Putamen (tissue), 1 donor: ENCODE data around the gene MED9.
"Not testable (repeated sequence)": the region's sequence is repeated elsewhere in the genome, so short reads cannot be mapped to it uniquely, and the experiment has no call there.

Experiments
- DNase-seq: peaks from one replicate; pipeline ENCODE4 v3.0.0-alpha.2; 2016; ENCODE audit warnings: low spot score

Gene MED9

GRCh38 chr17:17455173-17455572 is 21.6 kb upstream of the MED9 start:
- DNase-seq = no peak

GRCh38 chr17:17456251-17456650 is 20.5 kb upstream of the MED9 start:
- no peak for DNase-seq

GRCh38 chr17:17457680-17458079 is 19.1 kb upstream of the MED9 start:
- no peak for DNase-seq

GRCh38 chr17:17460038-17460437 is 16.8 kb upstream of the MED9 start:
- no peak for DNase-seq

DNA sequence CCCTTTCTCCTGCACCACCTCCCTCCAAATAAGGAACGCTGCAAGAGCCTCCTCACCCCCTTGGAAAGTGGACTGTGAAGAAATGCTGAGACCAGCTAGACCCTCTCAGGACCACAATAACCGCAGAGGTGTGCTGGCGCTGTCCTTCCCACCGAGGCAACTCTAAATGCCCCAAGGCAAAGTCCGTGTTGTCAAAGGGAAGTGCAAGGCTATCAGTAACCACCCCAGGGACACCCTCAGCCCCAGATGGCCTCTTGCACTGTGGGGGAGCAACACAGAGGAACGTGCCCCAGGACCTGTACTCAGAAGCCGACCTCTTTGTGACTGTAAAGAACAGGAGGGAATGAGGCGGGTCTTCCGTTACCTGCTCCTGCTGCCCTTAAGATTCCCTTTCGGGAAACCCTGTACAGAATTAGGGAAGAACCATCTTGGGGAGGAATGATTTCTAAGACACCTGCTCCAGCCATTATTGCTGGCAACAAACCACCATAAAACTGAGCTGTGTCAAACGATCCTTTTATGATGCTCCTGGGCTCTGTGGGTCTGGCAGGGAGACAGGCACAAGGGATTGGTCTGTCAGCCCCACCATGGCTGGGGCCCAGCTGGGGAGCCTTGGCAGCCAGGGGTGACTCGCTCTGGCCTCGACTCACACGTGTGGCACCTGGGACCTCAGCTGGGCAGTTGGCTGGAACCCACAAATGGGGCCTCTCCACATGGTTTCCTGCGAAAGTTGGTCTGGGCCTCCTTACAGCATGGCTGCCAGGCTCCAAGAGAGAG is 14.6 kb upstream of the MED9 start:
- no peak for DNase-seq

GRCh38 chr17:17463821-17464220 is 13.0 kb upstream of the MED9 start:
- no peak for DNase-seq

GRCh38 chr17:17465878-17466277 is 10.9 kb upstream of the MED9 start:
- DNase-seq = not testable (repeated sequence)

- DNase-seq = no peak
Observed at GRCh38 chr17:17466511-17466910, 10.3 kb upstream of the MED9 start.

DNA sequence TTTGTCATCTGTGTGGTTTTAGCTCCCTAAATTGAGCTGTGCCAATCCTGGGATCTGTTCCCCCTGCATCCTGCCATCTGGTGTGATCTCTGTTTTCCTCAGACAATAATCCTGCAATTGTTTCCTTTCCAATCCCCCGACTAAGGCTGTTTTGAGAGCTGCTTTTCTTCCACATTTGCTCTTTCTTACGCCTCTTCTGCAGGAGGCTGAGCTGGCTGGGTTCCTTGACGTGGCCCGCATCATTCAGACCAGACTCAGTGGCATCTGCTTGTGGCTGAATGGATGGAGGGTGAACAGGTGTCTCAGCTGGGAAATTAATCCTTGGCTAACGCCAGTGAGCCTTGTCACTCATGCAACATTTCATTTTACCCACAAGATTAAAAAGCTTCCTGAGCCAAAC is 9.8 kb upstream of the MED9 start:
- no peak for DNase-seq

- DNase-seq = no peak
Observed at GRCh38 chr17:17467720-17468119, 9.1 kb upstream of the MED9 start.

- DNase-seq = no peak
Observed at GRCh38 chr17:17468217-17469010, 8.4 kb upstream of the MED9 start.

DNA sequence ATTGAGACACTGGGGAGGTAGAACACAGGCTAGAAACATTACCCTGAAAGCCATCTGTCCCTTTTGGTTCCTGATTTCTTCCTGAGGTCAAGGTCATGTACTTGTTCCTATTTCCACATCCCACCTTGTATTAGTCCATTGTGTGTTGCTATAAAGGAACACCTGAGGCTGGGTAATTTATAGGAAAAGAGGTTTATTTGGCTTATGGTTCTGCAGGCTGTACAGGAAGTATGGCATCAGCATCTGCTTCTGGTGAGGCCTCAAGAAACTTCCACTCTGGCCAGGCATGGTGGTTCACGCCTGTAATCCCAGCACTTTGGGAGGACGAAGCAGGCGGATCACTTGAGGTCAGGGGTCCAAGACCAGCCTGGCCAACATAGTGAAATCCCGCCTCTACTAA is 7.4 kb upstream of the MED9 start:
- DNase-seq = no peak

DNA sequence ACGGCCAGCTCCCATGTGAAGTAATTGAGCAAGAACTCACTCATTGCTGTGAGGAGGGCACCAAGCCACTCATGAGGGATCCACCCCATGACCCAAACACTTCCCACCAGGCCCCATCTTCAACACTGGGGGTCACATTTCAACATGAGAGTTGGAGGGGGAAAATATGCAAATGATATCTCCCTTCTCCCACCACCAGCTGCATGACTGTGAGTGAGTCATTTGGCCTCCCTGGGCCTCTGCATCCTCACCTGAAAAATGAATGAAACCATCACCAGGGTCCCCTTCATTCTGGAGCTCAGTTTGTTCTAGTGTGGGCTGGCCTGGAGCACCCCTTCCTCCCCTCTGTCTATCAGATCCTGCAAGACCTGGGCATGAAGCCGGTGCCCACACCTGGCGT is 6.8 kb upstream of the MED9 start:
- no peak for DNase-seq

GRCh38 chr17:17472333-17472920 is 4.4 kb upstream of the MED9 start:
- DNase-seq = no peak

GRCh38 chr17:17474341-17474740 is 2.5 kb upstream of the MED9 start:
- no peak for DNase-seq

- DNase-seq = no peak
Observed at GRCh38 chr17:17479209-17479608, 2.4 kb downstream of the MED9 start.

DNA sequence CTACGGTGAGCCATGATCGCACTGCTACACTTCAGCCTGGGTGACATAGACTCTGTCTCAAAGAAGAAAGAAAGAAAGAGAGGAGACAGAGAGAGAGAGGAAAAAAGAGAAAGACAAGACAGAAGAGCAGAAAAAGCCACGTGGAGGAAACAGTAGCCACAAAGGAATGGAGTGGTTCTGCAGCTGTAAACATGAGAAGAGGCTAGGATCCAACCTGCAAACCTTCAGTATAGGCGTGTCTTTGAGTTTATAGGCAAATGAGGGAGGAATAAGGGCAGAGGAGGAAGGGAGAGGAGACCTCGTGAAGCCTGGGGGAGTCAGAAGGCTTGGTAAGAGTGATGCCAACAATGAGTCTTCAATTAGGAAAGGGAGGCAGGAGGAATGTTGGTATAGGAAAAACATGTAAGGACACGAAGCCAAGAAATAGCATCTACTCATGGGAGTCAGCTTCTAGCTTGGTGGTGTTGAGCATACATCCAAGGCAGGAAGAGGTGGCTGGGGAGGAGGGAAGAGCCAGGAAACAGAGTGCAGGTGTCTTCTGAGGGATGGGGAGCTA is 3.9 kb downstream of the MED9 start:
- no peak for DNase-seq

- DNase-seq = no peak
Observed at GRCh38 chr17:17481860-17482259, 5.1 kb downstream of the MED9 start.

- peak; percentile 78 for DNase-seq
Observed at GRCh38 chr17:17484451-17484899, 7.7 kb downstream of the MED9 start.

DNA sequence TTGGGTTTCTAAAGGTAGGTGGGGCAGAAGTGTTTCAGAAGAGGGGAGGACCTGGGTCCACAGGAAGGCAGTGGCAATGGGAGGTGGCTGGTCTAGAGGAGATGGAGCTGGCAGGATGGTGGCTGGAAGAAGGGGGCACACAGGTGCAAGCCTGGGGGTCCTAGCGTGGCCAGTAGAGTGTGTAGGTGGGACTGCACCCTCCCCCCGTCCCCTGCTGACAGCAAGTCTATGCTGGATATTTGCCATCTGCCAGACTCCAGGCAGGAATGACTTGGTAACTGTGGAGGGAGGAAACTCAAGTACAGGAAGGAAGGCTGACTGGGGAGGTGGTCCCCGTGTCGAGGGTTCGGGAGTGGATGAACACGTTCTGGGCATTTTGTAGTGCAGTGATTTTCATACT is 8.6 kb downstream of the MED9 start:
- DNase-seq = no peak

- not testable (repeated sequence) for DNase-seq
Observed at GRCh38 chr17:17486416-17486815, 9.6 kb downstream of the MED9 start.

GRCh38 chr17:17487998-17488397 is 11.2 kb downstream of the MED9 start:
- DNase-seq = no peak

GRCh38 chr17:17491031-17491471 is 14.3 kb downstream of the MED9 start:
- DNase-seq = peak; percentile 48
